Nephron progenitor cell (in vitro differentiated cells): ENCODE results near the gene CHST14.

Experiments
- DNase-seq: peaks from one replicate; pipeline ENCODE4 v3.0.0; 2021
- H3K27ac Mint-ChIP-seq: 2 replicates; pipeline ENCODE4 v1.8.0; 2021; ENCODE audit warnings: mild to moderate bottlenecking, moderate library complexity, mixed read lengths
- H3K27me3 Mint-ChIP-seq: 2 replicates; pipeline ENCODE4 v1.8.0; 2021; ENCODE audit warnings: mild to moderate bottlenecking, low read depth, mixed read lengths; ENCODE audit not compliant: poor library complexity
- H3K36me3 Mint-ChIP-seq: 2 replicates; pipeline ENCODE4 v1.8.0; 2021; ENCODE audit warnings: low read depth, mixed read lengths
- H3K4me1 Mint-ChIP-seq: 2 replicates; pipeline ENCODE4 v1.8.0; 2021; ENCODE audit warnings: mixed read lengths
- H3K4me3 Mint-ChIP-seq: 2 replicates; pipeline ENCODE4 v1.8.0; 2021; ENCODE audit warnings: mild to moderate bottlenecking, moderate library complexity, mixed read lengths
- H3K9me3 Mint-ChIP-seq: 2 replicates; pipeline ENCODE4 v1.8.0; 2021; ENCODE audit warnings: mild to moderate bottlenecking, moderate library complexity, mixed read lengths
- TF ChIP-seq, protein P1 (sequence below): fragments of 200-600 bp; sonication (generic); IDR thresholded peaks from 2 replicates; pipeline ENCODE4 v1.5.0; 2021; ENCODE audit warnings: antibody characterized with exemption

Gene CHST14

DNA sequence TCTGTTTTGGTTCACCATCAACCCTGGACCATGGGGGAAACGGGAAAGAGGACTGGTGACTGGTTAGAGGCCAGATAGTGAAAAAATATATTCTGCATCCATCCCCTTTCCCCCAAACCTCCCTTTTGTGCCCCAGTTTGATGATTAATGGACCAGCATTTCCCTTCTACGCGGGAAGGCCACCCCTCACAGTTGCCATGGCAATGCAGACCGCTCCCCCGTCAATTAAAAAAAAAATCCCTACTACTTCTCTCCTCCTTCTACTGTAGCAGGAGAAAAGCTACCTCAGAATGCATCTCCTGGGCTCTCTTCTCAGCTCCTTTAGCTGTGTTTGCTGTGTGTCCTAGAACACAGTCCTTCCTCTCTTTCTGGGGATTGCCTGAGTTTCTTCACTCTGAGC is 26.0 kb upstream of the CHST14 start:
- TF ChIP-seq, protein P1, sequence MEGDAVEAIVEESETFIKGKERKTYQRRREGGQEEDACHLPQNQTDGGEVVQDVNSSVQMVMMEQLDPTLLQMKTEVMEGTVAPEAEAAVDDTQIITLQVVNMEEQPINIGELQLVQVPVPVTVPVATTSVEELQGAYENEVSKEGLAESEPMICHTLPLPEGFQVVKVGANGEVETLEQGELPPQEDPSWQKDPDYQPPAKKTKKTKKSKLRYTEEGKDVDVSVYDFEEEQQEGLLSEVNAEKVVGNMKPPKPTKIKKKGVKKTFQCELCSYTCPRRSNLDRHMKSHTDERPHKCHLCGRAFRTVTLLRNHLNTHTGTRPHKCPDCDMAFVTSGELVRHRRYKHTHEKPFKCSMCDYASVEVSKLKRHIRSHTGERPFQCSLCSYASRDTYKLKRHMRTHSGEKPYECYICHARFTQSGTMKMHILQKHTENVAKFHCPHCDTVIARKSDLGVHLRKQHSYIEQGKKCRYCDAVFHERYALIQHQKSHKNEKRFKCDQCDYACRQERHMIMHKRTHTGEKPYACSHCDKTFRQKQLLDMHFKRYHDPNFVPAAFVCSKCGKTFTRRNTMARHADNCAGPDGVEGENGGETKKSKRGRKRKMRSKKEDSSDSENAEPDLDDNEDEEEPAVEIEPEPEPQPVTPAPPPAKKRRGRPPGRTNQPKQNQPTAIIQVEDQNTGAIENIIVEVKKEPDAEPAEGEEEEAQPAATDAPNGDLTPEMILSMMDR = no peak
- H3K36me3 Mint-ChIP-seq = peaks cover 4% of the 10 kb centered on the region
- H3K4me1 Mint-ChIP-seq = peaks cover 57% of the 10 kb centered on the region
- no peak overlapping the region for H3K27ac Mint-ChIP-seq
- no peaks in the 10 kb centered on the region for H3K9me3 Mint-ChIP-seq
- no peak for DNase-seq
- H3K4me3 Mint-ChIP-seq = peak overlapping the region; percentile 56
- peaks cover 3% of the 10 kb centered on the region for H3K27me3 Mint-ChIP-seq

DNA sequence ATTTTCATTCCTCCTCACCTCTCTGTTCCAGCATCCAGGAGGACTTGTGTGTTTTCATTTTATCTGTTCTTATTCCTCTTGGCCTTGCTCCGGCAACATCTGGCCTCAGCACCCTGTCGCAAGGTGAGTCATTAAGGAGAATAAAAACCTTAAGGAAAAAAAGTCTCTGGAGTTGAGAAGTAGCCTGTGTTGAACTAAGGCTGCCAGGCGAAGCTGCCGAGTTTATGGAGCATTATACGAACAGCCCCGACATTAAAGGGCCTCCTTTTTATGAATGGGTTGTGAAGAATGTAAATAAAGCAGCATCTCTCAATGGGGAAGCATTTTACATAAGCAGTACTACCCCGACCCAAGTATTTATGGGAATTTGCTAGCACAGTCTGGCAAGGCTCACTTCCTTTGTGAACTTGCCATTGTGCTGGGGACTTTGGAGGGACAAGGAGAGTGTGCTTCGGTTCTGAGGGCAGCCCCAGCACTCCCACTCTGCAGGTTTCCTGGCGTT is 25.3 kb upstream of the CHST14 start:
- H3K27ac Mint-ChIP-seq = peak overlapping the region; percentile 40
- peaks cover 58% of the 10 kb centered on the region for H3K4me1 Mint-ChIP-seq
- peak overlapping the region; percentile 68 for H3K4me3 Mint-ChIP-seq
- TF ChIP-seq, protein P1 = no peak
- peaks cover 3% of the 10 kb centered on the region for H3K27me3 Mint-ChIP-seq
- H3K9me3 Mint-ChIP-seq = no peaks in the 10 kb centered on the region
- DNase-seq = no peak
- H3K36me3 Mint-ChIP-seq = peaks cover 4% of the 10 kb centered on the region

DNA sequence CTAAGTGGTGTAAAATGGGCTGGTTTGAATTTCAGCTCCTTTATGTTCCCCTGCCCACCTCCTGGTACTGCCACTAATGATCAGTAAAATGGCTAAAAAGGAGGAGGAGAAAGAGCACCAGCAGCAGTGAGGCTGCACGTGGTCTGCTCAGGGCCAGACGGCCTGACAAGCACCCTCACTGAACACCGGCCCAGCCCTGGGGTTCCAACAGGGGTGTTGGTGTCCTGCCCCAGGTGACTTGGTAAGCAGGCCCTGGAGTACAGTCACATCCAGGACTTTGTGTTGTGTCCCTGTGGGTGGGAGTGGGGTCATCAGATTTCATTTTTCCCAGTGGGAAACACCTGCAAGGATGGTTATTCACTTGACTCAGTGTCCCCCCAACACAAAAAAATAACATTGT is 24.6 kb upstream of the CHST14 start:
- TF ChIP-seq, protein P1 = no peak
- Mint-ChIP-seq H3K9me3 (no peaks in the 10 kb centered on the region), H3K4me3 (peak overlapping the region; percentile 68), H3K27me3 (peaks cover 3% of the 10 kb centered on the region), H3K27ac (no peak overlapping the region), H3K36me3 (peaks cover 4% of the 10 kb centered on the region), H3K4me1 (peaks cover 61% of the 10 kb centered on the region)
- DNase-seq = no peak

DNA sequence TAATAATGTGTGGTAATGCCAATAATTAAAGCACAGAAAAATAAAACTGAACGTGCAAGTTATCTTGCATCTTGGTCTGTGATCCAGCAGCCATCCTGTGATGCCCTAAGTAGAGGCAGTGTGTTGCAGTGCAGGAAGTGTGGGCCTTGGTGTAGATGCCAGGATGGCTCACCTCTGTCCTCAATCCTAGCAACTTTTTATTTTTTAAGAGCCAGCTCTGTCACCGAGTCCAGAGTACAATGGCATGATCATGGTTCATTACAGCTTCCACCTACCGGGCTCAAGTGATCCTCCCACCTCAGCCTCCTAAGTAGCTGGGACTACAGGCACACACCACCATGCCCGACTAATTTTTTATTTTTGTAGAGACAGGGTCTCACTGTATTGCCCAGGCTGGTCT is 22.4 kb upstream of the CHST14 start:
- no peaks in the 10 kb centered on the region for H3K9me3 Mint-ChIP-seq
- no peak overlapping the region for H3K27ac Mint-ChIP-seq
- no peaks in the 10 kb centered on the region for H3K27me3 Mint-ChIP-seq
- peaks cover 4% of the 10 kb centered on the region for H3K36me3 Mint-ChIP-seq
- H3K4me1 Mint-ChIP-seq = peaks cover 72% of the 10 kb centered on the region
- H3K4me3 Mint-ChIP-seq = no peak overlapping the region
- TF ChIP-seq, protein P1 = no peak
- DNase-seq = no peak

DNA sequence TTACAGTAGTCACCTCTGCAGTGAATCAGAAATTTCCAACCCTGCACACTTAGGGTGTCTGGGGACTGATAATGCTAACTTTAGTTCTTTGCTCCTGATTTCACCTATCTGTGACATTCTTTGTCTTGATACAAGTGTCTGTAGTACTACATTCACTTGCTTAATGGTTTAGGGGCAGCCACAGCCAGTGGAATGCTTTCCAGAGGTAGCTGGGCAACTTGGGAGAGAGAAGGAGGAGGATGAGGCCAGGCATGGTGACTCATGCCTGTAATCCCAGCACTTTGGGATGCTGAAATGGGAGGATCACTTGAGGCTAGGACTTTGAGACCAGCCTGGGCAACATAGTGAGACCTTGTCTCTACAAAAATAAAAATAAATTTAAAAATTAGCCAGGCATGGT is 21.5 kb upstream of the CHST14 start:
- H3K4me3 Mint-ChIP-seq = no peak overlapping the region
- no peak for DNase-seq
- no peaks in the 10 kb centered on the region for H3K27me3 Mint-ChIP-seq
- H3K4me1 Mint-ChIP-seq = peaks cover 72% of the 10 kb centered on the region
- TF ChIP-seq, protein P1 = no peak
- no peak overlapping the region for H3K27ac Mint-ChIP-seq
- H3K36me3 Mint-ChIP-seq = peaks cover 4% of the 10 kb centered on the region
- no peaks in the 10 kb centered on the region for H3K9me3 Mint-ChIP-seq

DNA sequence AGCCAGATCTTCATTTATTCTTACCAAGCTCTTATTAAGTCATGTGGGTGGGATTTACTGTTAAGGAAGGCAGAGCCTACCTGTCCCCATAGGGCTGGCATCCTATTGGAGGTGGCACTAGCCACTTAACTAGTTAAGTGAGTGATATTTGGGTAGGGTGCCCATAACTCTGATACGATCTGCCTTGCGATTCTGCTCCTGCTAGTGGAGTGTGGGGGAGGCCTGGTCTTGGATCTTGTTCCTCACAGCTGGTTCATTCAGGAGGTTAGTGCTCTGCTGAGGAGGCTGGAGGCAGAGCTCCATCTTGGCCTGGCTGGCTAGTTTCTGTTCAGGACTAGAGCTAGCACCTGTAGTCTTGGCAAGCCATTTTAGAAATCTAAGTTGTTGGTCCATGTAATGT is 20.7 kb upstream of the CHST14 start:
- DNase-seq = no peak
- no peaks in the 10 kb centered on the region for H3K9me3 Mint-ChIP-seq
- no peak overlapping the region for H3K4me3 Mint-ChIP-seq
- peaks cover 72% of the 10 kb centered on the region for H3K4me1 Mint-ChIP-seq
- H3K27ac Mint-ChIP-seq = no peak overlapping the region
- peaks cover 4% of the 10 kb centered on the region for H3K36me3 Mint-ChIP-seq
- no peaks in the 10 kb centered on the region for H3K27me3 Mint-ChIP-seq
- TF ChIP-seq, protein P1 = no peak
